Left hindlimb (tissue), 1 donor: ENCODE results near the gene DPEP2.
"Not testable (repeated sequence)": the region's sequence is repeated elsewhere in the genome, so short reads cannot be mapped to it uniquely, and the experiment has no call there.

Source experiments
- DNase-seq: peaks from one replicate; pipeline ENCODE4 v3.0.0-alpha.2; 2018

Gene DPEP2

GRCh38 chr16:67950335-67950843, 48.9 kb downstream of the DPEP2 start:
- DNase-seq = no peak

DNA sequence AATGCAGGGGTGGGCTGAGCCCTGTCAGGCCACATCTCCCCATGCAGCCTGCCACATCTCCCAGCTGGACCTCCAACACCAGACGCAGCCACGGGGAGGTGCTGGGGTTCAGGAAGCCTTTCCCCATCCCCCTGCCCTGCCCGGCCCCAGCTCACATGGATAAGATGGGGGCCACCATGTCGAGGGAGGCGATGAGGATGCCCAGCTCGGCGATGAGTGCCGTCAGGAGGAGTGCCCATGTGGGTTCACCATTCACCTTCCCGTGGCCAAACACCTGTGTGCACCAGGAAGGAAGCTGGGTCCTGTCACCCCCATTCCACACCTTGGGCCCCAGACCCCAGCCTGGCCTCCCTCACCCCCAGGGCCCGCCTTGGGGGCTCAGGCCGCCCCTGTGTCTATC, 49.6 kb downstream of the DPEP2 start:
- DNase-seq = no peak

GRCh38 chr16:67948015-67948414, 51.3 kb downstream of the DPEP2 start:
- DNase-seq = no peak

- no peak for DNase-seq
Measured at GRCh38 chr16:67946966-67947558, 52.2 kb downstream of the DPEP2 start.

GRCh38 chr16:67946128-67946569, 53.1 kb downstream of the DPEP2 start:
- DNase-seq = no peak

DNA sequence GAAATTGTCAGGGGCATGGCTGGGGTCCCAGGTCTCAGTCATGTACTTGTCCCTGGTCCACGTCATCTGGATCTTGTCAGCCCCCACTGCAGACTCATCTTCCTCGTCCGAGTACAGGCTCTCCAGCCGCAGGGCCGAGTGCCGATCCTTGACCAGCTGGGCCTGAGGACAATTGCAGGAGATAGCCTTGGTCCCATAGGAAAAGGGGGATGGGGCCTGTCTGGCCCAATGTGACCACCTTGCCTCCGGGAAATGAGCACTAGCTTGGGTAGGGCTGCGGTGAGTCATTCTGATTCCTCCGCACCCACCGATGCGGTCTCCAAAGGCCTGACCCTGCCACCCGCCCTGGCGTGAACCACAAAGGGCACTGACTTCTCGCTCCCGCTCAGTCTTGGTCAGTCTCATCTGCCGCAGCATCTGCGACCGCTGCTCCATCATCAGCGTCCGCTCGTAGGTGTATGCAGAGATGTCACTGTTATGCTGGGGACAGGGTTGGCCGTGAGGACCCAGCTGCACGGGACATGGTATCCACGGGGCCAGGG, 53.8 kb downstream of the DPEP2 start:
- no peak for DNase-seq

- DNase-seq = no peak
Measured at GRCh38 chr16:67944690-67945391, 54.4 kb downstream of the DPEP2 start.

- DNase-seq = no peak
Measured at GRCh38 chr16:67943619-67944504, 55.4 kb downstream of the DPEP2 start, which contains the start of gene LCAT. Gene LCAT (minus strand): TSS chr16:67944120. CDS start chr16:67944101, 19 bp downstream.

GRCh38 chr16:67943256-67943618, 56.0 kb downstream of the DPEP2 start:
- no peak for DNase-seq

- no peak for DNase-seq
Measured at GRCh38 chr16:67942510-67943255, 56.6 kb downstream of the DPEP2 start.

- DNase-seq = no peak
Measured at GRCh38 chr16:67942200-67942509, 57.1 kb downstream of the DPEP2 start.

DNA sequence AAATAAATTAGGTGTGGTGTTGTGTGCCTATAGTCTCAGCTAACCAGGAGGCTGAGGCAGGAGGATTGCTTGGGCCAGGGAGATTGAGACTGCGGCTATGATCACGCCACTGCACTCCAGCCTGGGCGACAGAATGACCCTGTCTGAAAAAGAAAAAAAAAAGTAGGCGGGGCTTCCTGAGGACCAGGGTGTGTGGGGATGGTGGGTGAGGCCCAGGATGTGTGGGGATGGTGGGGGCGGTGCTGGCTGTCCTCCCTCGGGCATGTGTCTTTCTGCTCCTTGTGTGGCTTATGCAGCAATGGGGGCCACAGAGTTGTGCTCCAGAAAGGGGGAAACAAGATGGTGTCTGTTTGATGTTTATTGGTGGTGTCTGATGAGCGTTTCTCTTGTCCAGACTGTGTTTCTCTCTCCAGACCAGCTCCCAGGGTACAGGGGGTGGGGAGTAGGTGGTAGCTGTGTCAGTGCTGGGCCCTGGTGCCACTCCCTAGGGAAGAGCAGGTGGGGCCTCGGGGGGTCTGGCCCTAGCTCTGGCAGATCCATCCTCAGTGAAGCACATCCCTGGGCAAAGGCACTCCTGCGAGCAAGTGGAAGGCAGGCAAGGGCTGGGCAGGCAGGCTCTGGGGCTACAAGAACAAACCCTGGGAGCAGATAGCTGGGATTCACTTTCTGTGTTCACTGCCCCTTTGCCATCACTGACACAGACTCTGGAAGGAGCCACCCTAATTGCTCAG, 57.6 kb downstream of the DPEP2 start:
- no peak for DNase-seq

- no peak for DNase-seq
Measured at GRCh38 chr16:67940446-67941089, 58.7 kb downstream of the DPEP2 start.

- no peak for DNase-seq
Measured at GRCh38 chr16:67939507-67940445, 59.5 kb downstream of the DPEP2 start.

GRCh38 chr16:67937713-67938112, 61.6 kb downstream of the DPEP2 start:
- not testable (repeated sequence) for DNase-seq
